ENCODE results near the gene TRIM39.
"Not testable (repeated sequence)": the region's sequence is repeated elsewhere in the genome, so short reads cannot be mapped to it uniquely, and the experiment has no call there.

Gene TRIM39

GRCh38 chr6:30361661-30362060 is 34.9 kb downstream of the TRIM39 start:
- DNase-seq (ENCODE audit: extremely low read depth in 1 of 2, low read depth in 1 of 2), result no peak

GRCh38 chr6:30363459-30363858 is 36.7 kb downstream of the TRIM39 start:
- DNase-seq (ENCODE audit: extremely low read depth in 1 of 2, low read depth in 1 of 2), result no peak

- DNase-seq (ENCODE audit: extremely low read depth in 1 of 2, low read depth in 1 of 2), result no peak
These were observed 37.9 kb downstream of the TRIM39 start for GRCh38 chr6:30364591-30364990.

GRCh38 chr6:30369280-30369679 is 42.6 kb downstream of the TRIM39 start:
- not testable (repeated sequence) for DNase-seq (ENCODE audit: extremely low read depth in 1 of 2, low read depth in 1 of 2)

GRCh38 chr6:30378290-30378937 is 51.7 kb downstream of the TRIM39 start:
- DNase-seq (ENCODE audit: extremely low read depth in 1 of 2, low read depth in 1 of 2), result no peak

GRCh38 chr6:30380464-30380863 is 53.7 kb downstream of the TRIM39 start:
- DNase-seq (ENCODE audit: extremely low read depth in 1 of 2, low read depth in 1 of 2), result no peak

GRCh38 chr6:30386166-30386565 is 59.4 kb downstream of the TRIM39 start:
- no peak for DNase-seq (ENCODE audit: extremely low read depth in 1 of 2, low read depth in 1 of 2)

- DNase-seq (ENCODE audit: extremely low read depth in 1 of 2, low read depth in 1 of 2), result no peak
These were observed 64.5 kb downstream of the TRIM39 start for GRCh38 chr6:30391240-30391639.

All from activated CD8-positive, alpha-beta memory T cell treated with anti-CD3 and anti-CD28 coated beads for 1 hour (primary cell).